GM12801 (cell line): ENCODE data around the gene PTCD3.

Experiments
- TF ChIP-seq, protein P1 (sequence below): IDR thresholded peaks from one replicate; pipeline ENCODE4 v1.5.1; 2011; ENCODE audit warnings: control low read depth; ENCODE audit not compliant: insufficient read length; ENCODE audit errors: extremely low read depth

Gene PTCD3

DNA sequence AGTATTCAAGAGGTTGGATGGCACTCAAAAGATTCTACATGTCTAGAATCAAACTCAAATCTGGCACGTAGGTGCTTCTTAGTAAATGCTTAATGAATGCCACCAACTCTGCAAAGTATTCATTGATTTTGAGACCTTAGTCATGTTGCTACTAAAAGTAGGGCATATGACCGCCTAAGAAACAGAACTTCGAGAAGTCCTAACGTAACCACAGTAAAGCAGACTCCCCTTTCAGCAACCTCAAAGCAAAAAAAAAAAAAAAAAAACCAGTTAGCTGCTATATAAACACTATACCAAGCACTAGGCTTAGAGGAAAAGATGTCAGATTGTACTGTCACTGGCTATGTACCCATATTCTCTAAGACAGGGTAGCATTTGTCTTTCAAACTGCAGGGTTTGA is 33.9 kb downstream of the PTCD3 start:
- TF ChIP-seq, protein P1, sequence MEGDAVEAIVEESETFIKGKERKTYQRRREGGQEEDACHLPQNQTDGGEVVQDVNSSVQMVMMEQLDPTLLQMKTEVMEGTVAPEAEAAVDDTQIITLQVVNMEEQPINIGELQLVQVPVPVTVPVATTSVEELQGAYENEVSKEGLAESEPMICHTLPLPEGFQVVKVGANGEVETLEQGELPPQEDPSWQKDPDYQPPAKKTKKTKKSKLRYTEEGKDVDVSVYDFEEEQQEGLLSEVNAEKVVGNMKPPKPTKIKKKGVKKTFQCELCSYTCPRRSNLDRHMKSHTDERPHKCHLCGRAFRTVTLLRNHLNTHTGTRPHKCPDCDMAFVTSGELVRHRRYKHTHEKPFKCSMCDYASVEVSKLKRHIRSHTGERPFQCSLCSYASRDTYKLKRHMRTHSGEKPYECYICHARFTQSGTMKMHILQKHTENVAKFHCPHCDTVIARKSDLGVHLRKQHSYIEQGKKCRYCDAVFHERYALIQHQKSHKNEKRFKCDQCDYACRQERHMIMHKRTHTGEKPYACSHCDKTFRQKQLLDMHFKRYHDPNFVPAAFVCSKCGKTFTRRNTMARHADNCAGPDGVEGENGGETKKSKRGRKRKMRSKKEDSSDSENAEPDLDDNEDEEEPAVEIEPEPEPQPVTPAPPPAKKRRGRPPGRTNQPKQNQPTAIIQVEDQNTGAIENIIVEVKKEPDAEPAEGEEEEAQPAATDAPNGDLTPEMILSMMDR, result no peak

DNA sequence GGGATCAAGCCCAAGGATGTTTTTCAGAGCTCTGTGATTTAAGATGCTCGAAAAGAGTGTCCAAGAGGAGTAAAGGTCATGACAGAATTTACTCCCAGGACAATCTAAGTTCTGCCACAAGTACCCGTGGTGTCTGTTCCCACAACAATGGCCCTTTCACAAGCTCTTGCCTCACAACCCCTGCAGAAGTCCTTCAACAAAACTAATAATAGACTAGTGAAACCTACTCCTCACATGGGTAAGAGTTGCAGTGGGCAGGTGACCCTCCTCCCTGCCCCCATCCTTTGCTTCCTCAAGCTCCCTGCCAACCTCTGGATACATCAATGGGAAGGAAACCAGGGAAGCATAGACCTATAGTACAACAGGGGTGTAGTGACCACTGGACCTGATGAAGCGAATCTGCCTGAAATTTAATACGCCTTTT is 34.9 kb downstream of the PTCD3 start:
- TF ChIP-seq, protein P1, result no peak

DNA sequence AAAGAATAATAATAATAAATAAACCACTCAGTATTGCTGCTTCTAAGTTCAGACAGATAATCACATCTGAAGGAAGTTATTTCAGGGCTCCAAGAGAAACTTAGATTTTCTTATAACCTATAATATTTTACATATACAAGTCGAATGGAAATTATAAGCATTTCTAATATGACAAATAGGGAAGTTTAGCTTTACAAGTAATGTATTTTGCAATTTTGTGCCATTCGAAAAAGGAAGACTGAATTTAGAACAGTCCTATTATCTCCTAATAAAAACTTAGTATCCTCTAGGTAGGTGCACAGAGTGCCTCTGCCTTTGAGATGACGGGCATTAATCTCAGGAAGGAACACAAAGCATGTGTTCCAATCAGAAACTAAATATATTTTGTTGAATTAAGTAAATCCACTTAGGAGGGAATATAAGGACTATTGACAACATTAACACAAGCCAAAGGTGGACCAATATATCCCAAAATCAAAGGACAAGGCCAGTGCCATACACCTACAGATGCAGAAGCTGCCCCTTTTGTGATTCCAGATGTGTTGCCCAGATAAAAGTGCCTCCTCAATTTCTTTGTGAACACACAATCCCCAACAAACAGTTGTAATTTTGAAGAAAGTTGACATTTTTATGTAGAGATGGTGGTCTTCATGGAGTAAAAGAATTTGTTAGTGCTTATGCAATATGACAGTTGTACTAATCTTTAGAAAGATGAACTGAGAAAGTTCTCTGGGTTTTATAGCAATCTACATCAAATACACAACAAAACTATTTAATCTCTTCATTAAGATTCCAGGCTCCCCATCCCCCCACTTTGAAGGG is 36.6 kb downstream of the PTCD3 start:
- TF ChIP-seq, protein P1, result no peak

DNA sequence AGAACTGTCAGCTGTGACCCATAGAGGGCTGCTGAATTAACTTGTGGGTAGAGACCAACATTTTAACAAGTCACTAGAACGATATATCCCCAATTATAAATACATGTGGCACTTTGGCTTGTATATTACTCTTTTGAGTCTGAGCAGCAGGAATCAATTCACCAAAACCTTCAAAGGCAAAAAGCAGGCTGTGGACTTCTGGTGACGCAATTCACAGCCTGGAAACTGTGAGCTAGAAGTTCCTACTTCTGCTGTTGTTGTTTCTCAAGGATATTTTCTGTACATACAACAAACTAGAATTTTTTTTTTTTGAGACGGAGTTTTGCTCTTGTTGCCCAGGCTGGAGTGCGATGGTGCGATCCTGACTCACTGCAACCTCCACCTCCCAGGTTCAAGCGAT is 37.3 kb downstream of the PTCD3 start:
- TF ChIP-seq, protein P1, result no peak

DNA sequence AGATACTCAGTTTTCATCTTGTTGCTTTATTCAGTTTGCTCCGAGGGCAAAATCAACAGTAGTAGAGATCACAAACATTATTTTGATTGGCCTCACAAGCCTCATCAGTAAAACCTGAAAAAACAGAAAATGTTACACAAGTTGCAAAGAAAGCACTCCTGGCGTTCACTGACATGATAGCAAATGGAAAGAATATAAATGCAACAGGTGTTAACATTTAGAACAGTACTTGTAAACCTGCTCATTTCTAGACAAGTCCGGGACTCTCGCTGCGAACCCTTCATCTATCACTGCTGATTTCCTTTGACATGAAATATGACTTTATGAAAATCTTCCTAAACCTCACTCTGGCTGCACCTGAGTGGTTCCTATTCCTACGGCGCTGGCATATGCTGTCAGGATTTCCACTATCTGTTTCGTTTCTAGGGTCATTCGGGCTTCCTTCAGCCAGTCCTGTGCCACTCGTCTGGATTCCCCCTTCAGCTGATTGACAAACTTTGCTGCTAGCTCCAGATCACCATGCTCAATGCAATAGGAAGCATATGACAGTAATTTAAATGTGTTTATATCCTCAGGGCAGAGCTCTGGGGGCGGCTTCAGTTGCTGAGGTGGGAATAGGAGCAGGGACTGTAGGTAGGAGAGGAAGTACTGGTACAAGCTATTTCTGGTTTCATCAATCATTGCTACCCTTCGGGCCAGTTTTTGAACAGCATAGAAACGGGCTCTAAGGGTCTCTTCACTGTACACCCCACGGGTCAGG is 38.1 kb downstream of the PTCD3 start:
- TF ChIP-seq, protein P1, result no peak

DNA sequence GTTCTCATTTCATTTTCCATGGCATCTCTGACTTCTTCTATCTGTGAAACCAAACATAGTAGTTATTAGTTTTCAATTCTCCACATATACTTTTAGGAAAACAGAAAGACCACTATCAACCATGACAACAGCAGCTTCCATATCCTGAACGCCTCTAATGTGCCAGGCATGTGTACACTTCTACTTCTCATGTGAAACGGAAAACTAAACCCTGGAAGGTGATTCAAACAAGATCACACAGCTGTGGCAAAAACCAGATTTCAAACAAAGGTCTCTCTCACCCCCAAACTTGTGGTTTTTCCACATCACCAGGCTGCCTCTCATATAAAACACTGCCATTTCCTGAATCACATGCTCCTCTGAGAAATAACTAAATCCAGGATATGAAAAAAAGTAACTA is 41.8 kb downstream of the PTCD3 start:
- TF ChIP-seq, protein P1, result no peak

DNA sequence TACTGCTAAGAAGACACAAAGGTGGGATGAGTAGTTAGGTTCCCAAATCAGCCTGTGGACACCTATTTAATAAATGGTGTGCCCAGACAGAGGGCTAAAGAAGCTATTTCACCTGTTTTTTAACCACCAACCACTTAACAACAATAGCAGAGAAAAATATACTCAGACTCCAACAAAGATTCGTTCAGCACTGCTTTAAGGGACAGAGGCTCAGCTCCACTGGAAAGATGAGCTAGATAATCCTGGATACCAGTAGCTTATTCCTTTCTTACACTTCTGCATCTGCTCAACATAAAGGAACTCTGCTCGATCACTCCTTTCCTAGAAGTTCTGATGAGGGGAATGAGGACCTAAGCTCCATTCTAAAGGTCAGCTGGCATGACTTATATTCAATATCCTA is 44.5 kb downstream of the PTCD3 start:
- TF ChIP-seq, protein P1, result no peak
